CD4-positive, alpha-beta T cell (primary cell): ENCODE data around the gene FHOD1. TPM values are rescaled to one million over a fixed set of nuclear protein-coding genes. Genes with fewer than 3 reads are reported as not detected.
A peak's percentile ranks its signal among the peaks of the same experiment; 100 is the strongest.

Experiments
- ATAC-seq: fragments of 200-7000 bp; cut with Tn5 transposase; one replicate; pipeline ENCODE4 v1.10.0; 2022; ENCODE audit warnings: mild to moderate bottlenecking; ENCODE audit not compliant: poor library complexity
- CTCF ChIA-PET: fragments of 350-600 bp; sonication (Branson Sonifier 250); formaldehyde crosslinking; loops from one replicate; lab custom pipeline; 2021; ENCODE audit warnings: antibody characterized with exemption, inconsistent platforms; lab: Charles Lee
- POLR2A ChIA-PET: fragments of 350-600 bp; sonication (Branson Sonifier 250); formaldehyde crosslinking; loops from one replicate; lab custom pipeline; 2021; ENCODE audit warnings: antibody characterized with exemption, inconsistent platforms; lab: Charles Lee
- DNase-seq, 14 experiments: peaks; one replicate each; pipeline ENCODE4 v3.0.0-alpha.2; 2013 to 2020; ENCODE audit warnings: mixed read lengths in 2 of 14
- H3K27ac ChIP-seq, 2 donors: one replicate each; pipeline versions ENCODE4 v1.5.1 to v1.7.0; 2013; ENCODE audit warnings: low read length in 2 of 2, low read depth in 1 of 2, mild to moderate bottlenecking in 1 of 2
- H3K27me3 ChIP-seq, 2 experiments: 1 replicate in 1 of 2; 2 replicates in 1 of 2; pipeline versions ENCODE4 v1.6.1 to v1.7.0; 2013; ENCODE audit warnings: low read length in 2 of 2, control low read depth in 1 of 2, mild to moderate bottlenecking in 1 of 2, moderate library complexity in 1 of 2; ENCODE audit not compliant: insufficient read depth in 2 of 2, control insufficient read depth in 1 of 2
- H3K36me3 ChIP-seq: one replicate; pipeline ENCODE4 v1.6.1; 2013; ENCODE audit warnings: low read length, control low read depth; ENCODE audit not compliant: insufficient read depth
- H3K4me1 ChIP-seq: one replicate; pipeline ENCODE4 v1.6.1; 2013; ENCODE audit warnings: low read length, control low read depth; ENCODE audit not compliant: insufficient read depth
- H3K4me3 ChIP-seq: one replicate; pipeline ENCODE4 v1.5.1; 2013; ENCODE audit warnings: mild to moderate bottlenecking, low read length, moderate library complexity
- H3K9me3 ChIP-seq, 2 experiments: 1 replicate in 1 of 2; 2 replicates in 1 of 2; pipeline versions ENCODE4 v1.6.1 to v1.7.0; 2013; ENCODE audit warnings: low read length in 2 of 2, mild to moderate bottlenecking in 2 of 2, control low read depth in 1 of 2, moderate library complexity in 1 of 2; ENCODE audit not compliant: control insufficient read depth in 1 of 2, insufficient read depth in 1 of 2
- H3K27ac Mint-ChIP-seq: one replicate; pipeline ENCODE4 v1.8.0; 2020; ENCODE audit warnings: mixed read lengths
- H3K27me3 Mint-ChIP-seq: one replicate; pipeline ENCODE4 v1.8.0; 2021; ENCODE audit warnings: mixed read lengths
- H3K36me3 Mint-ChIP-seq: one replicate; pipeline ENCODE4 v1.8.0; 2021; ENCODE audit warnings: low read depth, mixed read lengths
- H3K4me1 Mint-ChIP-seq: one replicate; pipeline ENCODE4 v1.8.0; 2021; ENCODE audit warnings: low read depth, mixed read lengths
- H3K4me3 Mint-ChIP-seq: one replicate; pipeline ENCODE4 v1.8.0; 2020; ENCODE audit warnings: mild to moderate bottlenecking, mixed read lengths
- H3K9me3 Mint-ChIP-seq: one replicate; pipeline ENCODE4 v1.8.0; 2020; ENCODE audit warnings: mixed read lengths
- CTCF ChIP-seq: fragments of 200-600 bp; IDR thresholded peaks from one replicate; pipeline ENCODE4 v1.8.0; 2022; ENCODE audit warnings: antibody characterized with exemption, mild to moderate bottlenecking
- intact Hi-C, 2 experiments: fragments of 100-400 bp; cut with DNase I in 1 of 2; cut with micrococcal nuclease in 1 of 2; formaldehyde crosslinking; loops; one replicate each; pipeline versions ENCODE4 v1.15.1 to v1.9.0; 2023 to 2025; cut with DNase I, micrococcal nuclease
- total RNA-seq, 174 experiments: library from RNA in 2 of 174; stranded (reverse) in 2 of 174; gene quantifications; one replicate each; pipeline ENCODE4 v1.2.3 and lab custom pipeline; 2021 to 2026

The FHOD1 gene
- total RNA-seq, 2 experiments from 2014 or later: 21.1 to 26.0 TPM

- DNase-seq (peak; percentile 37 to 93 (median 69)), ATAC-seq (peak; percentile 59)
- no peak for TF ChIP-seq CTCF
- no peak overlapping the region for H3K4me3 ChIP-seq
- intact Hi-C loops: loop anchor here (1.0 to 10.0 kb wide), 5 partner anchors 16 to 840 kb away; partner anchors contain the start of genes NFATC3 (in 1 of the 2), PHAF1 (in 1 of the 2), RANBP10 (in 1 of the 2) and TSNAXIP1 (in 1 of the 2)
- H3K27ac Mint-ChIP-seq: peak overlapping the region; percentile 97
- H3K36me3 Mint-ChIP-seq: peaks cover under 1% of the 10 kb centered on the region
- CTCF ChIA-PET: interaction anchor here (0.7 to 5.3 kb wide), 8 partner anchors 9 to 572 kb away, joined by 3 to 31 read pairs (median 4); partner anchors contain the start of genes E2F4 and TMEM208
- H3K9me3 ChIP-seq: no peaks in the 10 kb centered on the region
- H3K4me3 Mint-ChIP-seq: peak overlapping the region; percentile 86
- peak overlapping the region; percentile 86 to 90 for H3K27ac ChIP-seq
- peaks cover 69% of the 10 kb centered on the region for H3K4me1 ChIP-seq
- peaks cover 34% of the 10 kb centered on the region for H3K4me1 Mint-ChIP-seq
- H3K9me3 Mint-ChIP-seq: no peaks in the 10 kb centered on the region
- no peaks in the 10 kb centered on the region for H3K27me3 ChIP-seq
- POLR2A ChIA-PET: interaction anchor here (0.6 to 6.2 kb wide), 4 partner anchors 17 to 85 kb away, joined by 3 to 81 read pairs (median 4); partner anchors contain the start of genes FBXL8, TMEM208 and TRADD
- no peaks in the 10 kb centered on the region for H3K27me3 Mint-ChIP-seq
- peaks cover 3% of the 10 kb centered on the region for H3K36me3 ChIP-seq
Observed at GRCh38 chr16:67244387-67245185, 2.7 kb downstream of the FHOD1 start.

DNA sequence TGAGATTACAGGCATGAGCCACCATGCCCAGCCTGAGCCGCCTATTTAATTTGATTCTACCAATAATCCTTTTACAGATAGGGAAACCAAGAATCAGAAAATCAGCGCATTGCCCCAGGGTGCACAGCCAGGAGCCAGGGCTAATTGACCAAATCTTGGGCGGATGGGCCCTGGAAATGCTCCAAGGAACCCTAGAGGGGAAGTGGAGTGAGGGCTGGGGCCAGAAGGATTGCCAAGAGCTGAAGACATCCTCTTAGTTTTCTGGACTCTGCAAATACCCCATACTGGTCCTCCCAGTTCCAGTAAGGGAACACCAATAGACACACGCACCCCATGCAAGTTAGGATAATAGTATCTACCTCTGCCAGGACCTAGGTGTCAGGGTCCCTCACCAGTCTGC lies 3.8 kb downstream of the FHOD1 start:
- peaks cover 15% of the 10 kb centered on the region for H3K36me3 ChIP-seq
- Mint-ChIP-seq H3K27ac (peak overlapping the region; percentile 97), H3K4me3 (no peak overlapping the region), H3K27me3 (no peaks in the 10 kb centered on the region), H3K9me3 (no peaks in the 10 kb centered on the region), H3K36me3 (peaks cover 11% of the 10 kb centered on the region), H3K4me1 (peaks cover 29% of the 10 kb centered on the region)
- no peak for ATAC-seq
- CTCF ChIA-PET: interaction anchor here (1.4 to 5.3 kb wide), 3 partner anchors 16 to 573 kb away, joined by 3 to 31 read pairs (median 5); partner anchors contain the start of gene TMEM208
- TF ChIP-seq CTCF: no peak
- H3K4me1 ChIP-seq: peaks cover 59% of the 10 kb centered on the region
- no peak overlapping the region for H3K4me3 ChIP-seq
- intact Hi-C loops: loop anchor here (10.0 kb wide), 2 partner anchors 561 to 841 kb away; partner anchors contain the start of genes NFATC3 (in 1 of the 2), RANBP10 (in 1 of the 2) and TSNAXIP1 (in 1 of the 2)
- POLR2A ChIA-PET: interaction anchor here (1.1 kb wide), 1 partner anchor 22 kb away, joined by 3 read pairs; no protein-coding TSS in a partner anchor
- no peak for DNase-seq
- H3K27me3 ChIP-seq: no peaks in the 10 kb centered on the region
- H3K9me3 ChIP-seq: no peaks in the 10 kb centered on the region
- H3K27ac ChIP-seq: peak overlapping the region; percentile 86 to 90

DNA sequence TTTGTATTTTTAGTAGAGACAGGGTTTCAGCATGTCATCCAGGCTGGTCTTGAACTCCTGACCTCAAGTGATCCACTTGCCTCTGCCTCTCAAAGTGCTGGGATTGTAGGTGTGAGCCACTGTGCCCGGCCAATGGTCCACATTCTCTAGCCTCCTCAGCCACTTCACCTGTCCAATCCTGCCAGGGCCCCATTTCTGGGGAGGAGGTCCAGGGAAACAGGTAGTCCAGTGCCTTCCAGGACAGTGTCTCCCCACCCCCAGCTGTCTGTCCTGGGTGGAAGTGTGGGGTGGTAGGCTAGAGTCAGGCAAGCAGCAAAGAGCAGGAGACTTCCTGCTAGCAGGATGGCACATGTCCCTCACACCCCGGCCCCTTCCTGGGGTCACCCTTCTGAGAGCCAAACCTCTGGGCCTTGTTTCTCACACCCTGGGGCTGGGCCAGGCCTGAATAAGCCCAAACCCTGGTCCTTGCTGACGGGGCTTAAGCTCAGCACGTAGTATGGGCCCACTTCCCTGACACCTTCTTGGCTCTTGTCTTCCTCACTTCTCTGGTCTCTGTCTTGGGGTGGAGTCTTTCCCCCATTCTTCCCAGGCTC lies 5.0 kb downstream of the FHOD1 start:
- peaks cover 24% of the 10 kb centered on the region for H3K36me3 Mint-ChIP-seq
- no peak overlapping the region for H3K4me3 ChIP-seq
- H3K4me1 ChIP-seq: peaks cover 56% of the 10 kb centered on the region
- no peaks in the 10 kb centered on the region for H3K27me3 Mint-ChIP-seq
- H3K9me3 Mint-ChIP-seq: no peaks in the 10 kb centered on the region
- H3K36me3 ChIP-seq: peaks cover 27% of the 10 kb centered on the region
- H3K27ac ChIP-seq: no peak overlapping the region
- TF ChIP-seq CTCF: no peak
- H3K4me3 Mint-ChIP-seq: no peak overlapping the region
- ATAC-seq (no peak), DNase-seq (no peak)
- POLR2A ChIA-PET: no interaction called here
- intact Hi-C loops: loop anchor here (10.0 kb wide), 2 partner anchors 563 to 843 kb away; partner anchors contain the start of genes NFATC3 (in 1 of the 2), RANBP10 (in 1 of the 2) and TSNAXIP1 (in 1 of the 2)
- H3K9me3 ChIP-seq: no peaks in the 10 kb centered on the region
- H3K27ac Mint-ChIP-seq: peak overlapping the region; percentile 34
- no peaks in the 10 kb centered on the region for H3K27me3 ChIP-seq
- peaks cover 18% of the 10 kb centered on the region for H3K4me1 Mint-ChIP-seq
- CTCF ChIA-PET: interaction anchor here (0.8 kb wide), 1 partner anchor 15 kb away, joined by 3 read pairs; the partner anchor contains the start of gene TMEM208
